Peyer's patch (tissue), 4 donors: ENCODE data around the gene OLFM3. TPM values are rescaled to one million over a fixed set of nuclear protein-coding genes. Genes with fewer than 3 reads are reported as not detected.

Experiments used
- DNase-seq, 3 donors: peaks; one replicate each; pipeline ENCODE4 v3.0.0-alpha.2; 2017 to 2019
- H3K27ac ChIP-seq, 4 donors: fragments of 200-600 bp; sonication (generic); one replicate each; pipeline ENCODE4 v1.5.1; 2016 to 2019
- H3K27me3 ChIP-seq, 2 donors: fragments of 200-600 bp; sonication (generic); one replicate each; pipeline ENCODE4 v1.5.1; 2019
- H3K36me3 ChIP-seq, 3 donors: fragments of 200-600 bp; sonication (generic); one replicate each; pipeline ENCODE4 v1.5.1; 2016 to 2019
- H3K4me1 ChIP-seq, 4 donors: fragments of 200-600 bp; sonication (generic); one replicate each; pipeline ENCODE4 v1.5.1; 2016 to 2019
- H3K4me3 ChIP-seq, 4 donors: fragments of 200-600 bp; sonication (generic); 1 replicate in 3 of 4; 2 replicates in 1 of 4; pipeline ENCODE4 v1.5.1; 2016 to 2019; ENCODE audit warnings: mild to moderate bottlenecking in 1 of 4
- H3K9me3 ChIP-seq, 4 donors: fragments of 200-600 bp; sonication (generic); one replicate each; pipeline ENCODE4 v1.5.1; 2016 to 2019; ENCODE audit warnings: mild to moderate bottlenecking in 1 of 4
- CTCF ChIP-seq, 6 experiments: fragments of 450-650 bp in 4 of 6; fragments of 200-600 bp in 2 of 6; sonication (generic) in 1 of 6; IDR thresholded peaks; one replicate each; pipeline ENCODE4 v1.5.1; 2017 to 2019; ENCODE audit warnings: antibody characterized with exemption in 6 of 6, mild to moderate bottlenecking in 3 of 6, moderate library complexity in 1 of 6
- POLR2A ChIP-seq, 2 donors: fragments of 450-650 bp; IDR thresholded peaks; one replicate each; pipeline ENCODE4 v1.5.1; 2017; ENCODE audit warnings: antibody characterized with exemption in 2 of 2, mild to moderate bottlenecking in 2 of 2, moderate library complexity in 2 of 2
- total RNA-seq, 4 donors: library from RNA; depleted of rRNA; stranded (reverse); fragments of >200 nt; gene quantifications; one replicate each; pipeline ENCODE4 v1.1.0, GENCODE V29; 2016

Gene OLFM3
- total RNA-seq, 4 donors from 2014 or later, result 0.47 TPM; not detected in 3

GRCh38 chr1:101943237-101943636 is 53.5 kb downstream of the OLFM3 start:
- Histone ChIP-seq H3K27ac (no peak overlapping the region), H3K9me3 (no peaks in the 10 kb centered on the region), H3K4me3 (no peak overlapping the region), H3K4me1 (no peaks in the 10 kb centered on the region), H3K27me3 (no peaks in the 10 kb centered on the region), H3K36me3 (no peaks in the 10 kb centered on the region)
- no peak for DNase-seq
- TF ChIP-seq CTCF (IDR thresholded peaks at IDR 0.05) (no peak), POLR2A (IDR thresholded peaks at IDR 0.05) (no peak)

- Histone ChIP-seq H3K9me3 (no peaks in the 10 kb centered on the region), H3K27me3 (no peaks in the 10 kb centered on the region), H3K36me3 (no peaks in the 10 kb centered on the region), H3K27ac (no peak overlapping the region), H3K4me3 (no peak overlapping the region), H3K4me1 (no peaks in the 10 kb centered on the region)
- TF ChIP-seq POLR2A (IDR thresholded peaks at IDR 0.05), result no peak
- DNase-seq, result no peak
Observed at GRCh38 chr1:101942516-101943193, 54.1 kb downstream of the OLFM3 start.

GRCh38 chr1:101938681-101939080 is 58.0 kb downstream of the OLFM3 start:
- TF ChIP-seq POLR2A (IDR thresholded peaks at IDR 0.05), result no peak
- TF ChIP-seq CTCF (IDR thresholded peaks at IDR 0.05), result no peak
- Histone ChIP-seq H3K9me3 (no peaks in the 10 kb centered on the region), H3K36me3 (no peaks in the 10 kb centered on the region), H3K4me3 (no peak overlapping the region), H3K27me3 (no peaks in the 10 kb centered on the region), H3K27ac (no peak overlapping the region), H3K4me1 (no peaks in the 10 kb centered on the region)
- no peak for DNase-seq

GRCh38 chr1:101929343-101929742 is 67.4 kb downstream of the OLFM3 start:
- no peak for DNase-seq
- Histone ChIP-seq H3K9me3 (no peaks in the 10 kb centered on the region), H3K4me3 (no peak overlapping the region), H3K36me3 (no peaks in the 10 kb centered on the region), H3K27me3 (no peaks in the 10 kb centered on the region), H3K4me1 (no peaks in the 10 kb centered on the region), H3K27ac (no peak overlapping the region)
- TF ChIP-seq POLR2A (IDR thresholded peaks at IDR 0.05), result no peak
- no peak for TF ChIP-seq CTCF (IDR thresholded peaks at IDR 0.05)

GRCh38 chr1:101928829-101929228 is 67.9 kb downstream of the OLFM3 start:
- DNase-seq, result no peak
- no peak for TF ChIP-seq CTCF (IDR thresholded peaks at IDR 0.05)
- TF ChIP-seq POLR2A (IDR thresholded peaks at IDR 0.05), result no peak
- no peaks in the 10 kb centered on the region for H3K27me3 ChIP-seq
- H3K27ac ChIP-seq, result no peak overlapping the region
- H3K4me1 ChIP-seq, result no peaks in the 10 kb centered on the region
- no peaks in the 10 kb centered on the region for H3K36me3 ChIP-seq
- H3K4me3 ChIP-seq, result no peak overlapping the region
- no peaks in the 10 kb centered on the region for H3K9me3 ChIP-seq

- H3K36me3 ChIP-seq, result no peaks in the 10 kb centered on the region
- TF ChIP-seq CTCF (IDR thresholded peaks at IDR 0.05), result no peak
- TF ChIP-seq POLR2A (IDR thresholded peaks at IDR 0.05), result no peak
- H3K4me1 ChIP-seq, result no peaks in the 10 kb centered on the region
- H3K9me3 ChIP-seq, result no peaks in the 10 kb centered on the region
- no peak for DNase-seq
- H3K27ac ChIP-seq, result no peak overlapping the region
- no peaks in the 10 kb centered on the region for H3K27me3 ChIP-seq
- no peak overlapping the region for H3K4me3 ChIP-seq
Observed at GRCh38 chr1:101924700-101925099, 72.0 kb downstream of the OLFM3 start.
